GDM1 (cell line): ENCODE results near the gene PARD3B.
"Not testable (repeated sequence)": the region's sequence is repeated elsewhere in the genome, so short reads cannot be mapped to it uniquely, and the experiment has no call there.

ENCODE experiments used
- DNase-seq: peaks from one replicate; lab custom pipeline; 2025; lab: John Stamatoyannopoulos, UW

Gene PARD3B

GRCh38 chr2:204542982-204543608 lies 2.2 kb upstream of the PARD3B start:
- no peak for DNase-seq

- DNase-seq = no peak
These were observed 823 bp downstream of the PARD3B start for GRCh38 chr2:204545861-204546735.

GRCh38 chr2:204550751-204551511 lies 5.7 kb downstream of the PARD3B start:
- DNase-seq = no peak

GRCh38 chr2:204551512-204551863 lies 6.2 kb downstream of the PARD3B start:
- no peak for DNase-seq

GRCh38 chr2:204557604-204558003 lies 12.3 kb downstream of the PARD3B start:
- DNase-seq = no peak

GRCh38 chr2:204559358-204559757 lies 14.1 kb downstream of the PARD3B start:
- not testable (repeated sequence) for DNase-seq

GRCh38 chr2:204560902-204561301 lies 15.6 kb downstream of the PARD3B start:
- no peak for DNase-seq

- DNase-seq = no peak
These were observed 16.5 kb downstream of the PARD3B start for GRCh38 chr2:204561771-204562170.

- no peak for DNase-seq
These were observed 21.2 kb downstream of the PARD3B start for GRCh38 chr2:204566439-204566838.

- no peak for DNase-seq
These were observed 25.1 kb downstream of the PARD3B start for GRCh38 chr2:204570421-204570820.

- no peak for DNase-seq
These were observed 25.8 kb downstream of the PARD3B start for GRCh38 chr2:204571041-204571440.

GRCh38 chr2:204571911-204572310 lies 26.6 kb downstream of the PARD3B start:
- DNase-seq = no peak

- DNase-seq = no peak
These were observed 27.9 kb downstream of the PARD3B start for GRCh38 chr2:204573221-204573620.

GRCh38 chr2:204574486-204574885 lies 29.2 kb downstream of the PARD3B start:
- no peak for DNase-seq

- no peak for DNase-seq
These were observed 30.2 kb downstream of the PARD3B start for GRCh38 chr2:204575463-204575862.

GRCh38 chr2:204576362-204576979 lies 31.2 kb downstream of the PARD3B start:
- DNase-seq = no peak

- no peak for DNase-seq
These were observed 33.8 kb downstream of the PARD3B start for GRCh38 chr2:204578928-204579598.

GRCh38 chr2:204581946-204582345 lies 36.7 kb downstream of the PARD3B start:
- DNase-seq = no peak

- no peak for DNase-seq
These were observed 38.5 kb downstream of the PARD3B start for GRCh38 chr2:204583773-204584172.

GRCh38 chr2:204585930-204586329 lies 40.7 kb downstream of the PARD3B start:
- DNase-seq = no peak

- DNase-seq = no peak
These were observed 41.3 kb downstream of the PARD3B start for GRCh38 chr2:204586444-204587180.
